ENCODE results near the gene IQGAP3.
A peak's percentile ranks its signal among the peaks of the same experiment; 100 is the strongest.

Gene IQGAP3

GRCh38 chr1:156495401-156496140 lies 76.8 kb downstream of the IQGAP3 start:
- no peak for DNase-seq

GRCh38 chr1:156494309-156494895 lies 78.0 kb downstream of the IQGAP3 start:
- no peak for DNase-seq

- no peak for DNase-seq
Observed at GRCh38 chr1:156493742-156494141, 78.6 kb downstream of the IQGAP3 start.

- DNase-seq = no peak
Observed at GRCh38 chr1:156493154-156493631, 79.2 kb downstream of the IQGAP3 start.

GRCh38 chr1:156492591-156493080 lies 79.7 kb downstream of the IQGAP3 start:
- no peak for DNase-seq

GRCh38 chr1:156492013-156492590 lies 80.3 kb downstream of the IQGAP3 start:
- DNase-seq = no peak

- DNase-seq = no peak
Observed at GRCh38 chr1:156491151-156491949, 81.0 kb downstream of the IQGAP3 start.

GRCh38 chr1:156490401-156491032 lies 81.8 kb downstream of the IQGAP3 start:
- DNase-seq = no peak

- no peak for DNase-seq
Observed at GRCh38 chr1:156489935-156490293, 82.5 kb downstream of the IQGAP3 start.

- DNase-seq = peak; percentile 29
Observed at GRCh38 chr1:156489166-156489934, 83.0 kb downstream of the IQGAP3 start.

- no peak for DNase-seq
Observed at GRCh38 chr1:156488566-156489165, 83.7 kb downstream of the IQGAP3 start.

- no peak for DNase-seq
Observed at GRCh38 chr1:156487862-156488261, 84.5 kb downstream of the IQGAP3 start.

- no peak for DNase-seq
Observed at GRCh38 chr1:156486421-156487344, 85.7 kb downstream of the IQGAP3 start.

- DNase-seq = no peak
Observed at GRCh38 chr1:156485984-156486383, 86.4 kb downstream of the IQGAP3 start.

- DNase-seq = no peak
Observed at GRCh38 chr1:156484480-156485058, 87.8 kb downstream of the IQGAP3 start.

GRCh38 chr1:156483397-156483796 lies 89.0 kb downstream of the IQGAP3 start:
- no peak for DNase-seq

GRCh38 chr1:156482276-156482675 lies 90.1 kb downstream of the IQGAP3 start:
- no peak for DNase-seq

- DNase-seq = no peak
Observed at GRCh38 chr1:156481527-156481926, 90.8 kb downstream of the IQGAP3 start.

GRCh38 chr1:156480411-156481192 lies 91.8 kb downstream of the IQGAP3 start:
- no peak for DNase-seq

Data from NCI-H1105 (cell line).